SU-DHL-6 (cell line): ENCODE measurements around the gene PKNOX2.

ENCODE experiments used
- H2AFZ ChIP-seq: fragments of 200-600 bp; sonication (generic); 2 replicates; pipeline ENCODE4 v1.6.1; 2014; ENCODE audit warnings: low read depth, mild to moderate bottlenecking, moderate library complexity, mixed read lengths, antibody characterized with exemption, low read length; ENCODE audit not compliant: severe bottlenecking
- H3F3A ChIP-seq: fragments of 200-600 bp; shearing (Covaris generic); 2 replicates; pipeline ENCODE4 v1.6.0; 2016; ENCODE audit warnings: antibody characterized with exemption, mild to moderate bottlenecking; ENCODE audit not compliant: insufficient read depth
- H3K27ac ChIP-seq: fragments of 200-600 bp; sonication (generic); 2 replicates; pipeline ENCODE4 v1.5.1; 2016; ENCODE audit warnings: low read depth, mild to moderate bottlenecking, low read length, moderate library complexity, mixed read lengths
- H3K27me3 ChIP-seq: fragments of 200-600 bp; sonication (generic), shearing (Covaris generic); 2 replicates; pipeline ENCODE4 v1.6.0; 2014; ENCODE audit warnings: mild to moderate bottlenecking, low read length
- H3K36me3 ChIP-seq: fragments of 200-600 bp; sonication (generic); 2 replicates; pipeline ENCODE4 v1.6.1; 2014; ENCODE audit warnings: mild to moderate bottlenecking, low read length, mixed read lengths
- H3K4me2 ChIP-seq: fragments of 300-600, 200-600 bp; shearing (Covaris generic), sonication (generic); 2 replicates; pipeline ENCODE4 v1.6.0; 2014; ENCODE audit warnings: low read length, low read depth, mild to moderate bottlenecking; ENCODE audit not compliant: poor library complexity, severe bottlenecking
- H3K4me3 ChIP-seq: fragments of 200-600 bp; sonication (generic); 2 replicates; pipeline ENCODE4 v1.5.1; 2014; ENCODE audit warnings: antibody characterized with exemption, low read length, mild to moderate bottlenecking, mixed read lengths; ENCODE audit not compliant: insufficient read depth, poor library complexity, severe bottlenecking
- H3K79me2 ChIP-seq: fragments of 200-600 bp; sonication (generic); 2 replicates; pipeline ENCODE4 v1.6.1; 2014; ENCODE audit warnings: mild to moderate bottlenecking, low read length, moderate library complexity; ENCODE audit not compliant: insufficient read depth
- H3K9ac ChIP-seq: fragments of 200-600 bp; sonication (generic); 2 replicates; pipeline ENCODE4 v1.7.0; 2014; ENCODE audit warnings: mild to moderate bottlenecking, low read length
- H3K9me2 ChIP-seq: fragments of 200-600 bp; sonication (generic); replicated peaks from 2 replicates; pipeline ENCODE4 v1.6.1; 2014; ENCODE audit warnings: low read length; ENCODE audit not compliant: insufficient read depth
- H3K9me3 ChIP-seq: fragments of 200-600 bp; sonication (generic); 2 replicates; pipeline ENCODE4 v1.6.1; 2014; ENCODE audit warnings: low read length, mixed read lengths; ENCODE audit not compliant: insufficient read depth
- H4K20me1 ChIP-seq: fragments of 200-600 bp; sonication (generic); 2 replicates; pipeline ENCODE4 v1.6.1; 2014; ENCODE audit warnings: low read depth, mild to moderate bottlenecking, antibody characterized with exemption, low read length, moderate library complexity, mixed read lengths
- CTCF ChIP-seq: fragments of 200-600 bp; sonication (generic); IDR thresholded peaks from one replicate; pipeline ENCODE4 v1.5.1; 2017; ENCODE audit warnings: antibody characterized with exemption, mild to moderate bottlenecking, low read length, moderate library complexity; ENCODE audit not compliant: insufficient read depth, poor library complexity, severe bottlenecking
- EZH2phosphoT487 ChIP-seq: fragments of 200-600 bp; sonication (generic), shearing (Covaris generic); conservative IDR thresholded peaks from 2 replicates; pipeline ENCODE4 v1.6.1; 2018; ENCODE audit warnings: mild to moderate bottlenecking, antibody characterized with exemption, low read length, moderate library complexity, mixed read lengths

The PKNOX2 gene

GRCh38 chr11:125207866-125208425 is 43.4 kb downstream of the PKNOX2 start:
- H2AFZ ChIP-seq = no peak overlapping the region
- no peaks in the 10 kb centered on the region for H3K79me2 ChIP-seq
- H3K9ac ChIP-seq = no peak overlapping the region
- H3K9me2 ChIP-seq = no peaks in the 10 kb centered on the region
- no peaks in the 10 kb centered on the region for H3K27me3 ChIP-seq
- no peak overlapping the region for H3K4me2 ChIP-seq
- H3K36me3 ChIP-seq = no peaks in the 10 kb centered on the region
- TF ChIP-seq CTCF (no peak), EZH2phosphoT487 (no peak)
- no peaks in the 10 kb centered on the region for H3F3A ChIP-seq
- H4K20me1 ChIP-seq = no peaks in the 10 kb centered on the region
- H3K9me3 ChIP-seq = no peaks in the 10 kb centered on the region
- H3K4me3 ChIP-seq = no peak overlapping the region
- no peak overlapping the region for H3K27ac ChIP-seq

GRCh38 chr11:125210066-125210465 is 45.5 kb downstream of the PKNOX2 start:
- Histone ChIP-seq H3K4me3 (no peak overlapping the region), H3K9me2 (no peaks in the 10 kb centered on the region), H4K20me1 (no peaks in the 10 kb centered on the region), H3K9me3 (no peaks in the 10 kb centered on the region), H3K79me2 (no peaks in the 10 kb centered on the region), H3K9ac (no peak overlapping the region), H3K4me2 (no peak overlapping the region), H2AFZ (no peak overlapping the region), H3K36me3 (no peaks in the 10 kb centered on the region), H3K27ac (no peak overlapping the region), H3K27me3 (no peaks in the 10 kb centered on the region), H3F3A (no peaks in the 10 kb centered on the region)
- no peak for TF ChIP-seq CTCF
- TF ChIP-seq EZH2phosphoT487 = no peak

GRCh38 chr11:125211191-125211947 is 46.8 kb downstream of the PKNOX2 start:
- Histone ChIP-seq H3K27ac (no peak overlapping the region), H3K4me3 (no peak overlapping the region), H3K4me2 (no peak overlapping the region), H3K9me3 (no peaks in the 10 kb centered on the region), H3F3A (no peaks in the 10 kb centered on the region), H4K20me1 (no peaks in the 10 kb centered on the region), H3K36me3 (no peaks in the 10 kb centered on the region), H3K79me2 (no peaks in the 10 kb centered on the region), H3K9me2 (no peaks in the 10 kb centered on the region), H2AFZ (no peak overlapping the region), H3K27me3 (no peaks in the 10 kb centered on the region), H3K9ac (no peak overlapping the region)
- TF ChIP-seq EZH2phosphoT487 (no peak), CTCF (no peak)
